GM12892 (cell line): ENCODE results near the gene OVCH2. TPM values are rescaled to one million over a fixed set of nuclear protein-coding genes. Genes with fewer than 3 reads are reported as not detected.
"Not testable (repeated sequence)": the region's sequence is repeated elsewhere in the genome, so short reads cannot be mapped to it uniquely, and the experiment has no call there.

Source experiments
- DNase-seq: peaks from one replicate; pipeline ENCODE4 v3.0.0; 2011; ENCODE audit not compliant: insufficient read length
- FAIRE-seq: peaks from 2 replicates; lab custom pipeline; 2011; peaks lifted over from hg19 to GRCh38; lab: Jason Lieb, UNC
- POLR2A ChIP-seq: IDR thresholded peaks from 2 replicates; pipeline ENCODE4 v1.6.1; 2011; ENCODE audit warnings: low read depth, low read length, control low read depth
- POLR2AphosphoS5 ChIP-seq: IDR thresholded peaks from 2 replicates; pipeline ENCODE4 v1.6.1; 2011; ENCODE audit warnings: low read depth, low read length, control low read depth
- TAF1 ChIP-seq: IDR thresholded peaks from 2 replicates; pipeline ENCODE4 v1.6.1; 2011; ENCODE audit warnings: low read depth, mild to moderate bottlenecking, control low read depth, low read length, borderline replicate concordance
- polyA plus RNA-seq: library from polyadenylated mRNA; unstranded; fragments of >200 nt; gene quantifications from one replicate; pipeline ENCODE4 v1.2.1, GENCODE V29; 2012; ENCODE audit warnings: missing spikeins, inconsistent platforms; ENCODE audit not compliant: missing spikeins

The OVCH2 gene, protein sequence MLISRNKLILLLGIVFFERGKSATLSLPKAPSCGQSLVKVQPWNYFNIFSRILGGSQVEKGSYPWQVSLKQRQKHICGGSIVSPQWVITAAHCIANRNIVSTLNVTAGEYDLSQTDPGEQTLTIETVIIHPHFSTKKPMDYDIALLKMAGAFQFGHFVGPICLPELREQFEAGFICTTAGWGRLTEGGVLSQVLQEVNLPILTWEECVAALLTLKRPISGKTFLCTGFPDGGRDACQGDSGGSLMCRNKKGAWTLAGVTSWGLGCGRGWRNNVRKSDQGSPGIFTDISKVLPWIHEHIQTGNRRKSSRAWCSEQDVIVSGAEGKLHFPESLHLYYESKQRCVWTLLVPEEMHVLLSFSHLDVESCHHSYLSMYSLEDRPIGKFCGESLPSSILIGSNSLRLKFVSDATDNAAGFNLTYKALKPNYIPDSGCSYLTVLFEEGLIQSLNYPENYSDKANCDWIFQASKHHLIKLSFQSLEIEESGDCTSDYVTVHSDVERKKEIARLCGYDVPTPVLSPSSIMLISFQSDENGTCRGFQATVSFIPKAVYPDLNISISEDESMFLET
- not detected for polyA plus RNA-seq

DNA sequence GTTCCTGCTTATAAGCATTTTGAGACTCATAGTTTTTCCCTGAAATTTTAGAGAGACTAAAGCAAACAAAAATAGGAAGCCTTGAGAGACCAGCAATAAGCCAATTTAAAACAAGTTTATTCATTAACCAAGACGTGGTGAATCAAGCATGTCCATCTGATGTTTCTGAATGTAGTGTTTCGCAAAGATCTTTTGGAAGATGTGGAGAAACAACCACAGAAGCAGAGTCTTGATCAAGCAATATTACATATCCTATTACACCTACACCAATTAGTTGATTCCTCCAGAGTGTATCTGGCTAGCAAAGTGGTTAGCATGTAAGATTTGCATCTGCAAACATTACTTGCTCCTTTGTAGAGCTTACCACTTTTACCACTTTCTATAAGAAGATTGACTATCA, at the start of gene OVCH2:
OVCH2 (minus strand) TSS at position 101 of the 400 bp plus-strand sequence; CDS start at position 18, 83 bp downstream.
- no peak for DNase-seq
- no peak for FAIRE-seq
- TF ChIP-seq POLR2A = no peak
- TF ChIP-seq TAF1 = no peak
- TF ChIP-seq POLR2AphosphoS5 = no peak

DNA sequence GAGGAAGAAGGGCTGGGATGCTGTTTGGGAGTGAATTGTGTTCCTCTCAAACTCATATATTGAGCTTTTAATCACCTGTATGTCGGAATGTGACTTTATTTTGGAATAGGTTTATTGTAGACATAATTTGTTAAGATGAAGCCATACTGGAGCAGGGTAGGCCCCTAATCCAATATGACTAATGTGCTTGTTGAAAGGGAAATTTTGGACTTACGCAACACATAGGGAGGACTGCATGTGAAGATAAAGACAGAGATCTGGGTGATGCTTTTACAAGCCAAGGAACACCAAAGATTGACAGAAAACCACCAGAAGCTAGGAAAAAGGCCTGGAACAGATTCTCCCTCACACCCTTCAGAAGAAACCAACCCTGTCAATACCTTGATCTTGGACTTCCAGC, 43.2 kb upstream of the OVCH2 start:
- TF ChIP-seq POLR2AphosphoS5 (no peak), POLR2A (no peak), TAF1 (no peak)
- DNase-seq (no peak), FAIRE-seq (no peak)

DNA sequence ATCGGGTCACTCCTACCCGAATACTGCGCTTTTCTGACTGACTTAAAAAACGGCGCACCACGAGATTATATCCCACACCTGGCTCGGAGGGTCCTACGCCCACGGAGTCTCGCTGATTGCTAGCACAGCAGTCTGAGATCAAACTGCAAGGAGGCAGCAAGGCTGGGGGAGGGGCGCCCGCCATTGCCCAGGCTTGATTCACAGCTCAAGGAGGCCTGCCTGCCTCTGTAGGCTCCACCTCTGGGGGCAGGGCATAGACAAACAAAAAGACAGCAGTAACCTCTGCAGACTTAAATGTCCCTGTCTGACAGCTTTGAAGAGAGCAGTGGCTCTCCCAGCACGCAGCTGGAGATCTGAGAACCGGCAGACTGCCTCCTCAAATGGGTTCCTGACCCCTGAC, 28.5 kb upstream of the OVCH2 start:
- FAIRE-seq = not testable (repeated sequence)

DNA sequence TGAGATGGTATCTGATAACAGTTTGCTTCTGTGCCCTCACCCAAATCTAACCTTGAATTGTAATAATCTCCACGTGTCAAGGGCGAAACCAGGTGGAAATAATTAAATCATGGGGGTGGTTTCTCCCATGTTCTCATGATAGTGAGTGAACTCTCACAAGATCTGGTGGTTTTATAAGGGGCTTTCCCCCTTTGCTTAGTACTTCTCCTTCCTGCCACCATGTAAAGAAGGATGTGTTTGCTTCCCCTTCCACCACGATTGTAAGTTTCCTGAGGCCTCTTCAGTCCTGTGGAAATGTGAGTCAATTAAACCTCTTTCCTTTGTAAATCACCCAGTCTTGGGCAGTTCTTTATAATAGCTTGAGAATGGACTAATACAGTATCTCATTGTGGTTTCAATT, 8.5 kb upstream of the OVCH2 start:
- TF ChIP-seq TAF1 = no peak
- no peak for TF ChIP-seq POLR2AphosphoS5
- TF ChIP-seq POLR2A = no peak
- DNase-seq = no peak
- FAIRE-seq = no peak

More for the DNA sequence above, 28.5 kb upstream of the OVCH2 start:
- DNase-seq = not testable (repeated sequence)

DNA sequence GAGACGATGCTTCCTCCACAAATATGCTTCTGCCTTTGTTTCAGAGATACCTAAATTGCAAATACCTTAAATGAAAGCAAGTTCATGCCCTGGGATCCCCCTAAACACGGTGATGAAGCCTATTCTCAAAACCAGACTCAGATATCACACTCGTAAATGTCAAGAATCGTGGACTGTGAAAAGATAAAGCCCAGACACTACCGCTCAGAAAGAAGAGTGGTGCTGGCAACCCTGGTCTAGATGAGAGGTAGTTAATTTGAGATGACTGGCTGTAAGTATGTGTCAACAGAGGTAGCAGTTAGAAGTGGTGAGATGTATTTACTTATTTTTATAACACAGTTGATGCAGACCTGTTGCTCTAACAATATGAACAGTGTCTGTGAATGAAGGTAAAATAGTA, 2.5 kb downstream of the OVCH2 start:
- FAIRE-seq (no peak), DNase-seq (no peak)
- TF ChIP-seq POLR2A (no peak), TAF1 (no peak), POLR2AphosphoS5 (no peak)

DNA sequence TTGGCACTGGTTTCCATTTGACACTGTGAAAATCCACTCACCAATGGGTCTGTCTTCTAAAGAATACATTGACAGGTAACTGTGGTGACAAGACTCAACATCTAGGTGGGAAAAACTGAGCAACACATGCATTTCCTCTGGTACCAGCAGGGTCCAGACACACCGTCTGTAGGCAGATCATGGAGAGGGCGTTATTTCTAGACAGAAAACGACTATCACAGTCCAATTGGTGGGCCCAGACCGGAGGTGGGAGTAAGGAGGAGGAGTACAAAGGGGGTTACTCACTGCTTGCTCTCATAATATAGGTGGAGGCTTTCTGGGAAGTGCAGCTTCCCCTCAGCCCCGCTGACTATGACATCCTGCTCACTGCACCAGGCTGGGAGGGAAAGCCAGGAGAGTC, 9.9 kb downstream of the OVCH2 start:
- DNase-seq (no peak), FAIRE-seq (no peak)
- TF ChIP-seq POLR2A (no peak), POLR2AphosphoS5 (no peak), TAF1 (no peak)

DNA sequence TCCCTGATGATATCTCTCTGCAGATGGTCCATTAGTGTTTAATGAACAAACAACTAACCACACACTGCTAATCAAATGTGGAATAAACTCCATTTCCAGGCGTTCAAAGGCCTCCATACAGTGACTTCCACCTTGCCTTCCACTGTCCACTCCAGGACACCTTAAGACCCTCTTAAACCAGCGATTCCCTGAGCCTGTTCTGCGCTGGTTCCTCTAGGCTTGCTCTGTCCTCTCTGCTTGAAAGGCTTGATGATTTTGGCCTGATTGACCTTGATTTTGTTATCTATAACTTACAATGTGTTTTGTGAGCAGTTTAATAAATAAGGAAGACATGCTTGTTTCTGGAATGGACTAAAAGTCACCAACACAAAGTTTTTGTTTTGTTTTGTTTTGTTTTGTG, 12.0 kb downstream of the OVCH2 start:
- DNase-seq (no peak), FAIRE-seq (peak; percentile 40)
- TF ChIP-seq POLR2A = no peak
- no peak for TF ChIP-seq POLR2AphosphoS5
- TF ChIP-seq TAF1 = no peak

DNA sequence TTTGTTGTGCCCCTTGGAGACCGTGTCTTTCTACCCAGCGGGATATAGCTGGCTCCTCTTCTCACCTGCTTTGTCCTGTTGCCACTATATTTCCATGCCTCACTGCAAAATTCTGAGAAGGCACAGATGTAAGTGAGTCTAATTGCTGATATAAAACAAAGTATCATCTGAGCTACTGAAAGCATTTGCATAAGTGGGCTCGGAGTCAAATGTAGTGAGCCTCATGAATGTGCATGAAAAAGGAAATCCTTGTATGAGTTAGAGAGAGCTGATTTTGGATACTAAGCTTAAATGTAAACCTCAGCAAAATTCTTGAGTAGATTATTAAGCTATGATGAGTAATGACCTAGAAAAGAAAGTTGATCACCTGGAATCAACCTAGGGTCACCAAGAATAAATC, 13.9 kb downstream of the OVCH2 start:
- FAIRE-seq (no peak), DNase-seq (no peak)

DNA sequence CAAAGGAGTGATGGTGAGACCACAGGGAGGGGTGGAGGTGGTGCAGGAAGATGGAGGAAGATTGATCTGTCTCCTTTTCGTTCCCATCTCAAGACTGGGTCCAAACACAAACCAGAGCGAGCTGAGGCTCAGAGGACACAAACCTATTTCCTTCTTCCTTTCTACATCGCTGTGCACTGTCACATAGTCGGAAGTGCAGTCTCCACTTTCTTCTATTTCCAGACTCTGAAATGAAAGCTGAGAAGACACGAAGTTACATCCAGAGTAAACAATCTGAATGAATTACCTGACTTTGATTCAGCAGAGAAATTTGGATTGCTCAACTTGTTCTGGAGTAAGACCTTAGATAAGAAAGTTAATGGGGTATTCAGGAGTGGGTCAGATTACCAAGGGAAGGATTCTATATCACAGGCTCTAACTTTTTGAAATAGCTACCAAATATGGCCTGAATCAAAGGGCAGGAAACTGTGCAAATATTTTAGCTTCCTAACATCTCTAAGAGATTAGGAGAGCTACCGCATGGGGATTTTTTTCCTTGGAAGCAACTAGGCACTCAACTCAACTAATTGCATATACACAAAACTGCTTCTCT, 14.4 kb downstream of the OVCH2 start:
- no peak for FAIRE-seq
- TF ChIP-seq POLR2A (no peak), TAF1 (no peak), POLR2AphosphoS5 (no peak)

More for the DNA sequence above, 13.9 kb downstream of the OVCH2 start:
- TF ChIP-seq POLR2AphosphoS5 (no peak), POLR2A (no peak), TAF1 (no peak)

DNA sequence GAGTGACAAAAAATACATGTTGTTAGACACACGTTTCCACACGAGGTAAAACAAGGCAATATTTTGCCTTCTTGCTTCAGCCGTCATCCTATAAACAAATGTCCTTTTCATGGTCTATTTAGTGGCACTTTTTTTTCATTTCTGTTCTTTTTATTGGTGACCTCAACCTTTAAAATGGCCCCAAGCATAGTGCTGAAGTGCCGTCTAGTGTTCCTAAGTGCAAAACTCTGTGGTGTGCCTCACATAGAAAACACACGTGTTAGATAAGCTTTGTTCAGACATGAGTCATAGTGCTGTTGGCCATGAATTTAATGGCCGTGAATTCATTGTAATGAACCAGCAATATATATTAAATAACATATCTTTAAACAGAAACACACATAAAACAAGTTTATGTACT, 15.6 kb downstream of the OVCH2 start:
- FAIRE-seq (peak; percentile 82), DNase-seq (no peak)
- TF ChIP-seq POLR2A (no peak), TAF1 (no peak), POLR2AphosphoS5 (no peak)

More for the DNA sequence above, 14.4 kb downstream of the OVCH2 start:
- no peak for DNase-seq

DNA sequence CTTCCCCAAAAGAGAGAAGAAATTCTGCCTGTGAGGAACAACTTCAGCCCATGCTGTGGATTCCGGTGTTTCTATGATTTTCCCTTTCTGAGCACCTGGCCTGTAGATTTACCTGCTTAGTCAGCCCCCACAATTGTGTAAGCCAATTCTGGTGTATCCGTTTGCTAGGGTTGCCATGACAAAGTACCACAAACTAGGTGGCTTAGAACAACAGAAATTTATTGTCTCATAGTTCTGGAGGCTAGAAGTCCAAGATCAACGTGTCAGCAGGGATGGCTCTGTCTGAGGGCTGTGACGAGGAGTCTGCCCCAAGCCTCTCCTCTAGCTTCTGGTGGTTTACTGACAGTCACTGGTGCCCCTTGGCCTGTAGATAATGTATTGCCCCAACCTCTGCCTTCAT, 17.0 kb downstream of the OVCH2 start:
- FAIRE-seq (no peak), DNase-seq (no peak)
- no peak for TF ChIP-seq TAF1
- TF ChIP-seq POLR2A = no peak
- TF ChIP-seq POLR2AphosphoS5 = no peak
